Measurements from ENCODE around the gene FNIP1. TPM values are rescaled to one million over a fixed set of nuclear protein-coding genes. Genes with fewer than 3 reads are reported as not detected.
"Not testable (repeated sequence)": the region's sequence is repeated elsewhere in the genome, so short reads cannot be mapped to it uniquely, and the experiment has no call there.

FNIP1 gene
- total RNA-seq, 2 donors from 2014 or later = 23.5 to 24.2 TPM

- ATAC-seq (no peak), DNase-seq (no peak)
- intact Hi-C loops (cut with DNase I) = no loop called here
These were observed 78.3 kb downstream of the FNIP1 start for GRCh38 chr5:131718487-131719014.

GRCh38 chr5:131717164-131717563, 79.7 kb downstream of the FNIP1 start:
- ATAC-seq; intact Hi-C loops (cut with DNase I); DNase-seq: not testable (repeated sequence)

GRCh38 chr5:131716650-131717049, 80.2 kb downstream of the FNIP1 start:
- DNase-seq (no peak), ATAC-seq (no peak)
- intact Hi-C loops (cut with DNase I) = no loop called here

GRCh38 chr5:131710391-131710790, 86.4 kb downstream of the FNIP1 start:
- intact Hi-C loops (cut with DNase I) = no loop called here
- DNase-seq (no peak), ATAC-seq (no peak)

GRCh38 chr5:131709043-131709442, 87.8 kb downstream of the FNIP1 start:
- ATAC-seq = no peak
- DNase-seq = no peak
- intact Hi-C loops (cut with DNase I) = no loop called here

GRCh38 chr5:131706281-131706680, 90.5 kb downstream of the FNIP1 start:
- intact Hi-C loops (cut with DNase I) = no loop called here

GRCh38 chr5:131694926-131695325, 101.9 kb downstream of the FNIP1 start:
- intact Hi-C loops (cut with DNase I) = no loop called here
- DNase-seq = no peak
- ATAC-seq = no peak

More at GRCh38 chr5:131706281-131706680, 90.5 kb downstream of the FNIP1 start:
- DNase-seq (no peak), ATAC-seq (no peak)

GRCh38 chr5:131693894-131694293, 102.9 kb downstream of the FNIP1 start:
- no peak for DNase-seq
- ATAC-seq = no peak
- intact Hi-C loops (cut with DNase I) = no loop called here

GRCh38 chr5:131685516-131686171, 111.2 kb downstream of the FNIP1 start:
- no peak for ATAC-seq
- intact Hi-C loops (cut with DNase I) = no loop called here
- no peak for DNase-seq

- intact Hi-C loops (cut with DNase I) = no loop called here
- ATAC-seq (no peak), DNase-seq (no peak)
These were observed 112.2 kb downstream of the FNIP1 start for GRCh38 chr5:131684595-131684994.

GRCh38 chr5:131684051-131684450, 112.8 kb downstream of the FNIP1 start:
- DNase-seq = no peak
- no peak for ATAC-seq
- intact Hi-C loops (cut with DNase I) = no loop called here

GRCh38 chr5:131682826-131683225, 114.0 kb downstream of the FNIP1 start:
- no peak for DNase-seq
- no peak for ATAC-seq
- intact Hi-C loops (cut with DNase I) = no loop called here

- ATAC-seq = no peak
- no peak for DNase-seq
- intact Hi-C loops (cut with DNase I) = no loop called here
These were observed 114.6 kb downstream of the FNIP1 start for GRCh38 chr5:131682175-131682574.

GRCh38 chr5:131679911-131680310, 116.9 kb downstream of the FNIP1 start:
- DNase-seq = no peak
- ATAC-seq = peak in 1 of 2 donors; percentile 55
- intact Hi-C loops (cut with DNase I) = no loop called here

GRCh38 chr5:131678273-131678672, 118.5 kb downstream of the FNIP1 start:
- ATAC-seq; DNase-seq; intact Hi-C loops (cut with DNase I): not testable (repeated sequence)

- DNase-seq (no peak), ATAC-seq (no peak)
- intact Hi-C loops (cut with DNase I) = no loop called here
These were observed 119.7 kb downstream of the FNIP1 start for GRCh38 chr5:131677115-131677514.

GRCh38 chr5:131672776-131673175, 124.0 kb downstream of the FNIP1 start:
- intact Hi-C loops (cut with DNase I) = no loop called here

GRCh38 chr5:131671994-131672655, 124.7 kb downstream of the FNIP1 start:
- ATAC-seq (peak; percentile 89 to 96), DNase-seq (no peak)
- intact Hi-C loops (cut with DNase I) = no loop called here

More at GRCh38 chr5:131672776-131673175, 124.0 kb downstream of the FNIP1 start:
- ATAC-seq = peak in 1 of 2 donors; percentile 36
- no peak for DNase-seq

- DNase-seq (no peak), ATAC-seq (peak in 1 of 2 donors; percentile 30)
- intact Hi-C loops (cut with DNase I) = no loop called here
These were observed 125.4 kb downstream of the FNIP1 start for GRCh38 chr5:131671409-131671808.

GRCh38 chr5:131664929-131665328, 131.9 kb downstream of the FNIP1 start:
- ATAC-seq = no peak
- no peak for DNase-seq

GRCh38 chr5:131661933-131662332, 134.9 kb downstream of the FNIP1 start:
- DNase-seq (no peak), ATAC-seq (no peak)
- intact Hi-C loops (cut with DNase I) = no loop called here

More at GRCh38 chr5:131664929-131665328, 131.9 kb downstream of the FNIP1 start:
- intact Hi-C loops (cut with DNase I) = no loop called here

All from left cardiac atrium (tissue), 4 donors.